ENCODE measurements around the gene CFAP65.

DNA sequence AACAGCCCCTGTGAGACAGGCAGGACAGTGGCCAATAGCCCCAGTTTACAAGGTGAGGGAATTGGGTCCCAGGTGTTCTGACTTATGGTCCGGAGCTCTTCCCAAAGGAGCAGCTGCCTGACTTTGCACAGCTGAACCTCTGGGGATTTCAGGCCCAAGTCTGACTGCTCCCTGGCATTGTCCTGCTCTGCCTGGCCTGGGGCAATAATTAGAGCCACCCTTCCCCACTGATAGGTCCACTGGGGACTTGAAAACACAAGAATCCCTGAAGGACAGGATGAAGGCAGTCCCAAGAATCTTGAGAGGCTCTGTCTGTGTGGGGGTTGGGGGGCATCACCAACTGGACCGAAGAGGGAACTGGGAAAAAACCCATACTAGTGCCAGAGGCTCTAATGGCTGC, 52.7 kb downstream of the CFAP65 start:
- TF ChIP-seq, protein P1, sequence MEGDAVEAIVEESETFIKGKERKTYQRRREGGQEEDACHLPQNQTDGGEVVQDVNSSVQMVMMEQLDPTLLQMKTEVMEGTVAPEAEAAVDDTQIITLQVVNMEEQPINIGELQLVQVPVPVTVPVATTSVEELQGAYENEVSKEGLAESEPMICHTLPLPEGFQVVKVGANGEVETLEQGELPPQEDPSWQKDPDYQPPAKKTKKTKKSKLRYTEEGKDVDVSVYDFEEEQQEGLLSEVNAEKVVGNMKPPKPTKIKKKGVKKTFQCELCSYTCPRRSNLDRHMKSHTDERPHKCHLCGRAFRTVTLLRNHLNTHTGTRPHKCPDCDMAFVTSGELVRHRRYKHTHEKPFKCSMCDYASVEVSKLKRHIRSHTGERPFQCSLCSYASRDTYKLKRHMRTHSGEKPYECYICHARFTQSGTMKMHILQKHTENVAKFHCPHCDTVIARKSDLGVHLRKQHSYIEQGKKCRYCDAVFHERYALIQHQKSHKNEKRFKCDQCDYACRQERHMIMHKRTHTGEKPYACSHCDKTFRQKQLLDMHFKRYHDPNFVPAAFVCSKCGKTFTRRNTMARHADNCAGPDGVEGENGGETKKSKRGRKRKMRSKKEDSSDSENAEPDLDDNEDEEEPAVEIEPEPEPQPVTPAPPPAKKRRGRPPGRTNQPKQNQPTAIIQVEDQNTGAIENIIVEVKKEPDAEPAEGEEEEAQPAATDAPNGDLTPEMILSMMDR (IDR thresholded peaks at IDR 0.05), result no peak
- TF ChIP-seq EP300 (IDR thresholded peaks at IDR 0.05), result no peak
